OCI-LY7 (cell line): ENCODE results near the gene TMEM44. TPM values are rescaled to one million over a fixed set of nuclear protein-coding genes. Genes with fewer than 3 reads are reported as not detected.

Source experiments
- BruUV-seq: library from RNA; stranded (reverse); fragments of 400-500 nt; replicated peaks from 2 replicates; lab custom pipeline; 2021; lab: Mats Ljungman, UMichigan
- CTCF ChIA-PET: fragments of 300-600 bp; sonication (Branson Sonifier 250); formaldehyde crosslinking; loops from one replicate; lab custom pipeline; 2022; ENCODE audit warnings: antibody characterized with exemption; ENCODE audit not compliant: unreplicated experiment; lab: Charles Lee
- POLR2A ChIA-PET: fragments of 300-600 bp; sonication (Branson Sonifier 250); formaldehyde crosslinking; loops from one replicate; lab custom pipeline; 2022; ENCODE audit warnings: antibody characterized with exemption; lab: Charles Lee
- DNase-seq: peaks from one replicate; pipeline ENCODE4 v3.0.0-alpha.2; 2015; ENCODE audit warnings: low spot score
- H2AFZ ChIP-seq: fragments of 200-600 bp; sonication (generic), shearing (Covaris generic); 2 replicates; pipeline ENCODE4 v1.6.1; 2014; ENCODE audit warnings: mild to moderate bottlenecking, antibody characterized with exemption, low read length, moderate library complexity
- H3K27ac ChIP-seq: fragments of 200-600 bp; sonication (generic); 2 replicates; pipeline ENCODE4 v1.5.1; 2014; ENCODE audit warnings: mixed run types, low read depth, mild to moderate bottlenecking, moderate library complexity, low read length, inconsistent platforms; ENCODE audit not compliant: poor library complexity, severe bottlenecking
- H3K36me3 ChIP-seq: fragments of 200-600 bp; sonication (generic); 2 replicates; pipeline ENCODE4 v1.6.1; 2014; ENCODE audit warnings: mild to moderate bottlenecking, antibody characterized with exemption, low read length, moderate library complexity, mixed read lengths; ENCODE audit not compliant: insufficient read depth
- H3K4me1 ChIP-seq: fragments of 200-600 bp; sonication (generic); 2 replicates; pipeline ENCODE4 v1.5.1; 2014; ENCODE audit warnings: mild to moderate bottlenecking, low read length; ENCODE audit not compliant: insufficient read depth, poor library complexity, severe bottlenecking
- H3K4me2 ChIP-seq: fragments of 200-600 bp; sonication (generic); 2 replicates; pipeline ENCODE4 v1.6.1; 2014; ENCODE audit warnings: mild to moderate bottlenecking, low read length
- H3K4me3 ChIP-seq: fragments of 200-600 bp; sonication (generic); 2 replicates; pipeline ENCODE4 v1.5.1; 2014; ENCODE audit warnings: mild to moderate bottlenecking, low read depth, low read length; ENCODE audit not compliant: poor library complexity, severe bottlenecking
- H3K79me2 ChIP-seq: fragments of 200-600 bp; sonication (generic); 2 replicates; pipeline ENCODE4 v1.6.1; 2016; ENCODE audit warnings: low read depth, mild to moderate bottlenecking, low read length, moderate library complexity, mixed read lengths; ENCODE audit not compliant: insufficient read depth
- H3K9me2 ChIP-seq: fragments of 200-600 bp; sonication (generic); 2 replicates; pipeline ENCODE4 v1.6.1; 2016; ENCODE audit warnings: mild to moderate bottlenecking, low read length, mixed read lengths; ENCODE audit not compliant: insufficient read depth
- H3K9me3 ChIP-seq: fragments of 200-600 bp; sonication (generic); 2 replicates; pipeline ENCODE4 v1.6.1; 2014; ENCODE audit warnings: mild to moderate bottlenecking, mixed run types, low read length, mixed read lengths
- H4K20me1 ChIP-seq: fragments of 200-600 bp; sonication (generic); 2 replicates; pipeline ENCODE4 v1.6.1; 2014; ENCODE audit warnings: mild to moderate bottlenecking, antibody characterized with exemption, low read length, moderate library complexity, mixed read lengths; ENCODE audit not compliant: insufficient read depth
- EZH2phosphoT487 ChIP-seq: fragments of 200-600 bp; sonication (generic); IDR thresholded peaks from 2 replicates; pipeline ENCODE4 v1.6.1; 2018; ENCODE audit warnings: low read depth, borderline replicate concordance, mild to moderate bottlenecking, mixed run types, antibody characterized with exemption, low read length, moderate library complexity, mixed read lengths
- intact Hi-C: fragments of 100-400 bp; cut with micrococcal nuclease; formaldehyde crosslinking; loops from one replicate; pipeline ENCODE4 v1.10.0; 2022; ENCODE audit not compliant: unreplicated experiment
- total RNA-seq, 2 experiments: library from RNA; depleted of rRNA in 1 of 2; stranded (reverse); fragments of >200 nt in 1 of 2; shearing (Covaris generic) in 1 of 2; gene quantifications; 2 replicates each; pipeline ENCODE4 v1.2.3, GENCODE V29; 2014 to 2022
- TF ChIP-seq, protein P1 (sequence below): fragments of 200-600 bp; sonication (generic); conservative IDR thresholded peaks from 2 replicates; pipeline ENCODE4 v1.5.1; 2014; ENCODE audit warnings: mild to moderate bottlenecking, antibody characterized with exemption, low read length, moderate library complexity, mixed read lengths

TMEM44 gene
- total RNA-seq, 2 experiments from 2014 or later: 8.8 to 22.9 TPM

DNA sequence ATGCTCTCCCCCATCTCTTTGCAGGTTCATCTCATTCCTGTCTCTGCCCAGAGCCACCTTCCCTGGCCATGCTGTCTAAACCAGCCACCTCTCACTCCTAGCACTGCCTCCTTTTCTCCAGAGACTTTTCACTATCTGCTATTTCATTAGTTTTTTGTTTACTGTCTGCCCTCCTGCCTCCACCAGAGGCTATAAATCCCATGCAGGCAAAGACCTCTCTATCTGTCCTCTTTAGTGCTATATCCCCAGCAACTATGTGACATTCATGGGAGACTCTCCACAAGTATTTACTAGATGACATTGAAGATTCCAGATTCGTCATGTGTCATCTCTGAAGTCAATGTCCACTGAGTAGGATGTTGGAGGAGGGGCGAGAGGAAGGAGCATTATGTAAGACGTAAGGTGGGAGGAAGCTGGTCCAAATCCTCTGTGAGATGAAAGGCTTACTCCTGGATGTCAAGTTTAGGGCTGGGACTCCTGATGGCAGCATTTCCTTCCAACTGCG, 49.0 kb upstream of the TMEM44 start:
- H3K4me3 ChIP-seq: no peak overlapping the region
- intact Hi-C loops: loop anchor here (1.0 to 10.0 kb wide), 5 partner anchors 193 to 578 kb away; no protein-coding TSS in a partner anchor
- no peaks in the 10 kb centered on the region for H4K20me1 ChIP-seq
- H3K79me2 ChIP-seq: no peaks in the 10 kb centered on the region
- H3K4me1 ChIP-seq: peaks cover 34% of the 10 kb centered on the region
- CTCF ChIA-PET: interaction anchor here (0.6 to 1.4 kb wide), 11 partner anchors 9 to 579 kb away, joined by 3 to 5 read pairs (median 3); no protein-coding TSS in a partner anchor
- H3K9me3 ChIP-seq: no peaks in the 10 kb centered on the region
- POLR2A ChIA-PET: interaction anchor here (0.6 to 2.4 kb wide), 5 partner anchors 9 to 577 kb away, joined by 3 to 10 read pairs (median 3); partner anchors contain the start of gene LSG1
- H3K4me2 ChIP-seq: no peak overlapping the region
- BruUV-seq: no TSS peak
- TF ChIP-seq, protein P1, sequence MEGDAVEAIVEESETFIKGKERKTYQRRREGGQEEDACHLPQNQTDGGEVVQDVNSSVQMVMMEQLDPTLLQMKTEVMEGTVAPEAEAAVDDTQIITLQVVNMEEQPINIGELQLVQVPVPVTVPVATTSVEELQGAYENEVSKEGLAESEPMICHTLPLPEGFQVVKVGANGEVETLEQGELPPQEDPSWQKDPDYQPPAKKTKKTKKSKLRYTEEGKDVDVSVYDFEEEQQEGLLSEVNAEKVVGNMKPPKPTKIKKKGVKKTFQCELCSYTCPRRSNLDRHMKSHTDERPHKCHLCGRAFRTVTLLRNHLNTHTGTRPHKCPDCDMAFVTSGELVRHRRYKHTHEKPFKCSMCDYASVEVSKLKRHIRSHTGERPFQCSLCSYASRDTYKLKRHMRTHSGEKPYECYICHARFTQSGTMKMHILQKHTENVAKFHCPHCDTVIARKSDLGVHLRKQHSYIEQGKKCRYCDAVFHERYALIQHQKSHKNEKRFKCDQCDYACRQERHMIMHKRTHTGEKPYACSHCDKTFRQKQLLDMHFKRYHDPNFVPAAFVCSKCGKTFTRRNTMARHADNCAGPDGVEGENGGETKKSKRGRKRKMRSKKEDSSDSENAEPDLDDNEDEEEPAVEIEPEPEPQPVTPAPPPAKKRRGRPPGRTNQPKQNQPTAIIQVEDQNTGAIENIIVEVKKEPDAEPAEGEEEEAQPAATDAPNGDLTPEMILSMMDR: no peak
- no peak for TF ChIP-seq EZH2phosphoT487
- H3K27ac ChIP-seq: no peak overlapping the region
- H3K36me3 ChIP-seq: no peaks in the 10 kb centered on the region
- H3K9me2 ChIP-seq: no peaks in the 10 kb centered on the region
- no peak for DNase-seq
- peak overlapping the region; percentile 34; the same call in 1 of the 2 replicates for H2AFZ ChIP-seq

DNA sequence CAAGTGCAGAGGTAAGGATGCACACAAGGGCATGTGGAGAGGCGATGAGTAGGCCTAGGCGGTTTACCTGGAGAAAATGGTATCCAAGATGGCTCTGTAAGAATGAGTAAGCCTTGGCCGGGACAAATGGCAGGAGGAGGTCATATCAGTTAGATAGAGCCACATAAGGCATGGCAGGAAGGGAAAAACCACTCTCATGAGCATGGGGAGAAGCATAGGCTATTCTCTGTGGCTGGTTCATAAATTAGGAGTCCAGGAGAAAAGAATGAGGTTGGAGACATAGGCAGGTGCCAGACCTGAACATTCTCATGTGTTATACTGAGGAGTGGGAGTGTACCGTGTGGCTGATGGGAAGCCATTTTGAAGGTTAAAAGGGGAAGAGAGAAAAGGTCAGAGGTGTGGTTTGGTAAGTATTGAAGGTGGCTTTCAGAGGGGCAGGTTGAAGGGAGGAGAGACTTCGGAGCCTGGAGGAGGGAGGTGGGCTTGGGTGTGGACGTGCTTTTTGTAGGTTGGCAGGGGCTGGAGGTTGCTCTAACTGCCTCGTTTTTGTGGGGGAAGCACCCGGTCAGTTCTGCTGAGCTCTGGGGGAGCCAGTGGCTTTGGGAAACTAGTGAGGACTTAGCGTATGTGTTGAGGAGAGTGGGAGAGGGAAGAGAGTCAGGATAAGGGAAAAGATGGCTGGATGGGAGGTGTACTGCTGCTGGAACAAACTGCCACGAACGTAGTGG, 47.8 kb upstream of the TMEM44 start:
- no peaks in the 10 kb centered on the region for H4K20me1 ChIP-seq
- H2AFZ ChIP-seq: peak overlapping the region; percentile 35; the same call in 1 of the 2 replicates
- H3K4me3 ChIP-seq: no peak overlapping the region
- H3K9me3 ChIP-seq: no peaks in the 10 kb centered on the region
- no peaks in the 10 kb centered on the region for H3K79me2 ChIP-seq
- no peak for TF ChIP-seq EZH2phosphoT487
- TF ChIP-seq, protein P1: no peak
- DNase-seq: no peak
- no peak overlapping the region for H3K4me2 ChIP-seq
- no TSS peak for BruUV-seq
- no peaks in the 10 kb centered on the region for H3K9me2 ChIP-seq
- CTCF ChIA-PET: no interaction called here
- intact Hi-C loops: loop anchor here (5.0 to 10.0 kb wide), 2 partner anchors 194 to 321 kb away; no protein-coding TSS in a partner anchor
- no peak overlapping the region for H3K27ac ChIP-seq
- POLR2A ChIA-PET: interaction anchor here (0.6 kb wide), 1 partner anchor 750 kb away, joined by 3 read pairs; no protein-coding TSS in a partner anchor
- peaks cover 27% of the 10 kb centered on the region for H3K4me1 ChIP-seq
- no peaks in the 10 kb centered on the region for H3K36me3 ChIP-seq
